Testis (tissue), 3 donors: ENCODE results near the gene STIM2. TPM values are rescaled to one million over a fixed set of nuclear protein-coding genes. Genes with fewer than 3 reads are reported as not detected.

ENCODE experiments used
- DNase-seq: peaks from one replicate; pipeline ENCODE4 v3.0.0-alpha.2; 2019
- H3K27ac ChIP-seq, 2 donors: fragments of 200-600 bp; sonication (generic); one replicate each; pipeline ENCODE4 v1.5.1; 2019
- H3K27me3 ChIP-seq: fragments of 200-600 bp; sonication (generic); one replicate; pipeline ENCODE4 v1.5.1; 2019
- H3K36me3 ChIP-seq: fragments of 200-600 bp; sonication (generic); one replicate; pipeline ENCODE4 v1.5.1; 2017; ENCODE audit warnings: low read depth; ENCODE audit errors: missing control alignments
- H3K4me1 ChIP-seq: fragments of 200-600 bp; sonication (generic); one replicate; pipeline ENCODE4 v1.5.1; 2019
- H3K4me3 ChIP-seq, 2 donors: fragments of 200-600 bp; sonication (generic); one replicate each; pipeline ENCODE4 v1.5.1; 2017 to 2019
- H3K9me3 ChIP-seq: fragments of 200-600 bp; sonication (generic); one replicate; pipeline ENCODE4 v1.5.1; 2017
- CTCF ChIP-seq, 3 experiments: fragments of 450-650 bp in 2 of 3; fragments of 200-600 bp in 1 of 3; sonication (generic) in 1 of 3; IDR thresholded peaks; one replicate each; pipeline ENCODE4 v1.5.1; 2016 to 2019; ENCODE audit warnings: antibody characterized with exemption in 3 of 3, mild to moderate bottlenecking in 2 of 3, moderate library complexity in 1 of 3
- POLR2A ChIP-seq: fragments of 450-650 bp; IDR thresholded peaks from one replicate; pipeline ENCODE4 v1.6.1; 2017; ENCODE audit warnings: antibody characterized with exemption, mild to moderate bottlenecking, moderate library complexity
- WGBS, 2 donors: methylation state at CpG; one replicate each; pipeline ENCODE4 v1.1.5; 2018; 5-methylcytosine and 5-hydroxymethylcytosine counted together
- intact Hi-C: fragments of 100-400 bp; cut with DNase I; formaldehyde crosslinking; loops from one replicate; pipeline ENCODE4 v1.15.1; 2023; ENCODE audit warnings: low total_unique reads
- polyA plus RNA-seq: library from polyadenylated mRNA; stranded (reverse); fragments of 350-450 nt; fragmentation: Illumina TruSeq; extraction: RNeasy Lipid Tissue Mini Kit (QIAGEN cat#74804); gene quantifications from one replicate; pipeline ENCODE4 v1.2.3, GENCODE V29; 2014; ENCODE audit warnings: low read depth, low replicate concordance; ENCODE audit not compliant: insufficient read depth
- total RNA-seq, 2 donors: library from RNA; depleted of rRNA; stranded (reverse); fragments of >200 nt; gene quantifications; one replicate each; pipeline ENCODE4 v1.2.3, GENCODE V29; 2016

STIM2 gene
- total and polyA plus RNA-seq, 3 donors from 2014 or later: 14.3 to 35.0 (median 29.4) TPM

GRCh38 chr4:26815706-26816105 lies 44.9 kb upstream of the STIM2 start:
- DNase-seq: no peak
- Histone ChIP-seq H3K27me3 (no peaks in the 10 kb centered on the region), H3K4me1 (no peaks in the 10 kb centered on the region), H3K9me3 (no peaks in the 10 kb centered on the region), H3K4me3 (no peak overlapping the region), H3K36me3 (no peaks in the 10 kb centered on the region), H3K27ac (no peak overlapping the region)
- intact Hi-C loops: no loop called here
- TF ChIP-seq CTCF (IDR thresholded peaks at IDR 0.05) (no peak), POLR2A (no peak)
- 90 to 91% methylated on average over 5 of the region's 5 CpGs for WGBS, 2 donors

- no peaks in the 10 kb centered on the region for H3K27me3 ChIP-seq
- no peaks in the 10 kb centered on the region for H3K9me3 ChIP-seq
- no peak for TF ChIP-seq CTCF (IDR thresholded peaks at IDR 0.05)
- no peak for TF ChIP-seq POLR2A
- intact Hi-C loops: no loop called here
- no peaks in the 10 kb centered on the region for H3K4me1 ChIP-seq
- no peak overlapping the region for H3K27ac ChIP-seq
- DNase-seq: no peak
- 83 to 89% methylated on average over 4 of the region's 4 CpGs for WGBS, 2 donors
- H3K36me3 ChIP-seq: no peaks in the 10 kb centered on the region
- no peak overlapping the region for H3K4me3 ChIP-seq
Observed at GRCh38 chr4:26819026-26819425, 41.6 kb upstream of the STIM2 start.

GRCh38 chr4:26819478-26820095 lies 41.1 kb upstream of the STIM2 start:
- intact Hi-C loops: no loop called here
- Histone ChIP-seq H3K36me3 (no peaks in the 10 kb centered on the region), H3K4me3 (no peak overlapping the region), H3K27ac (no peak overlapping the region), H3K4me1 (no peaks in the 10 kb centered on the region), H3K9me3 (no peaks in the 10 kb centered on the region), H3K27me3 (no peaks in the 10 kb centered on the region)
- no peak for DNase-seq
- 89 to 90% methylated on average over 3 of the region's 3 CpGs for WGBS, 2 donors
- no peak for TF ChIP-seq POLR2A

GRCh38 chr4:26820346-26820745 lies 40.3 kb upstream of the STIM2 start:
- DNase-seq: no peak
- WGBS, 2 donors: 88 to 96% methylated on average over 1 of the region's 1 CpG
- Histone ChIP-seq H3K36me3 (no peaks in the 10 kb centered on the region), H3K27ac (no peak overlapping the region), H3K4me1 (no peaks in the 10 kb centered on the region), H3K27me3 (no peaks in the 10 kb centered on the region), H3K4me3 (no peak overlapping the region), H3K9me3 (no peaks in the 10 kb centered on the region)
- TF ChIP-seq POLR2A (no peak), CTCF (IDR thresholded peaks at IDR 0.05) (no peak)
- intact Hi-C loops: no loop called here

GRCh38 chr4:26821031-26821430 lies 39.6 kb upstream of the STIM2 start:
- intact Hi-C loops: no loop called here
- H3K9me3 ChIP-seq: no peaks in the 10 kb centered on the region
- WGBS, 2 donors: 85 to 90% methylated on average over 3 of the region's 3 CpGs
- no peak for DNase-seq
- no peak for TF ChIP-seq CTCF (IDR thresholded peaks at IDR 0.05)
- no peak for TF ChIP-seq POLR2A
- no peaks in the 10 kb centered on the region for H3K4me1 ChIP-seq
- H3K27me3 ChIP-seq: no peaks in the 10 kb centered on the region
- H3K27ac ChIP-seq: no peak overlapping the region
- no peak overlapping the region for H3K4me3 ChIP-seq
- no peaks in the 10 kb centered on the region for H3K36me3 ChIP-seq
